Stimulated activated CD4-positive, alpha-beta T cell treated with anti-CD3 and anti-CD28 coated beads, Interleukin-1b, Interleukin-23, amount 100 ng/mL, for 4 hours (primary cell): ENCODE data around the gene ATP6AP1.

ENCODE experiments used
- DNase-seq, 2 donors: peaks; one replicate each; pipeline ENCODE4 v3.0.0-alpha.2; 2020; ENCODE audit warnings: low read depth in 2 of 2

The ATP6AP1 gene

DNA sequence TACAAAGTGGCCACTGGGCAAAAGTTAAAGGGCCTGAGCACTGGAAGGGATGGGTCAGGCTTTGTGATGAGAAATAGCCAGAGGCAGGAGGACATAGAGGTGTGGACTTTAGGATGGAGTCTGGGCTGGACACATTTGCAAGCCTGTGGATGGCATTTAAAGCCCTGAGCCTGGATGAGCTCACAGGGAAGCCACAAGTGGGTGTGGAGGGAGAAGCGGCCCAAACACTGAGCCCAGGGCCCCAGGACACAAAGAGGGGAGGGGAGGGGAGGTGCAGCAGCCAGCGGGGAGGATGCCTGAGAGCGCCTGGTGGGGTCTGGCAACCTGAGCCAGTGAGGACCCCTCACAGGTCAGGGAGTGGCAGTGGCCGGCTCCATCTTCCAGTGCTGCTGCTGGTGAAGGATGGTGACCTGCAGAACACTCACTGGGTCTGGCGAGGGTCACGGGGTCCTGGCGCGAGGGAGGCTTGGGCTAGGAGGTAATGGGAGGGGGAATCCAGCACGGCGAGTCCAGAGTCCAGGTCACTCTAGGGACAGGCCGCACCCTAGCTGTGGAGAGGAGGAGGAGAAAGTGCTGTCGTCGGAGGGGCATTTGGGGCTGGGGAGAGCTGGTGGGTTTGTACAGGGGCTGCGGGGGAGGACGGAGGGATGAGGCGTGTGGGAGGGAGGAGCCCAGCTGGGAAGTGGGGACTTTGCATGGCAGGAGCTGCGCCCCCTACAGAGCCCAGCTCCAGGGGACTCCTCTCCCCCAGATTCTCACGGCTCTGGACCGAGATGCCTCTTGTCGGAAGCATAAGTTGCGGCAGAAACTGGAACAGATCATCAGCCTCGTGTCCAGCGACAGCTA is 43.6 kb downstream of the ATP6AP1 start:
- no peak for DNase-seq

DNA sequence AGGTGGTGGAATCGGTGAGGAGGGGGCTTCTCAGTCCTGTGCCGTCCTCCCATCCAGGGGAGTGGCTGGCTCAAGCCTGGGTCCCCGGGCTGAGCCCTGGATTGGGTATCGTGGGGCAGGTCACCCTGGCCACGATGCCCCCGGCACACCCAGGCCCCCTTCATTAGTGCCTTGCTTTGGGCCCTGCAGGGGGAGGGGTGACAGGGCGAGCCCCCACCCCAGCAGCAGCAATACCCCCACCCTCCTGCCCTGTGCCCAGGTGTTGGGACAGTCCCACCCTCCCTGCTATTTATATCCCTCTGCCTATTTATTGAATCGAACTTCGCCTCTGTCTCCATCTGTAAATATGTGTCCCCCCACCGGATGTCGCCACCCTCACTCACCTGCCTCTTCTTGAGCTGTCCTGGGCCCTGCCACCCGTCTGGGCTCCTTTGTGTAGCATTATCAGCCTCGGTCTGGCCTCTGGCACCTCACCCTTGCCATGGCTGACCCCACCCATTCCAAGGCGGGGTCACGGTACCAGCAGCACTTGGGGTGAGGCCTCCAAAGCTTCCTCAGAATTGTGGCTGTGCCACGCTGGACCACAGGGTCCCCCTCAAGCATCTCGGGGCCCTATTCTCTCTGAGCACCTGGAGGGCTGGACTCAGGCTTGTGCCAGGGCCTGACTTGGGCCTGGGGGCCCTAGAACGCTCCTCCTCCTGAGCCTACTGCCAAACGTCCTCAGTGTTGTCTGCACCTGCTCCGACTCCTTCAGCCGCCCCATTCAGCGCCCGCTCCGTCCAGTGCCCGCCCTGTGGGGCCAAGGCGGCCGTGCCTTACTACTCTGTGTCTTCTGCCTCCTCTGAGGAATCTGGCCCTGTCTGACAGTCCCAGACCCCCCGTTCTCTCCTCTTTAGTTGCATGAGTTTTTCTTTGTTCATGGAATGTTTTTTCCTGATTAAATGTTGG is 44.5 kb downstream of the ATP6AP1 start:
- DNase-seq: no peak

DNA sequence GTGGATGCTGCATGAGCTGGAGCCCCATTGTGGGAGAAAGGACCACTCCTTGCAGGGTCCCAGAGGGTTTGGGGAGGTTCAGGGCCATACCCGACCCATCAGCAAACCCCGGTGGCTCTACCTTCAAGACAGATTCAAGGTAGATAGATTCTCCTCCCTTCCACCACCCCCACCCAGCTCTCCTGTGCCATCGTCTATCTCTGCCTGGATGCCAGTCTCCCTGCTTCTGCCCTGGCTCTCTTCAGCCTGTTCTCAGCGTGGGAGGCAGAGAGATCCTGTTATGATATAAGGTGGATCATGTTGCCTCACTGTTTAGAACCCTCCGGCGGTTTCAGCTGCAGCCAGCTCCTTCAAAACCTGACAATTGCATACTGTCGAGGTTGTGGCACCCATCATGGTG is 45.2 kb downstream of the ATP6AP1 start:
- no peak for DNase-seq

DNA sequence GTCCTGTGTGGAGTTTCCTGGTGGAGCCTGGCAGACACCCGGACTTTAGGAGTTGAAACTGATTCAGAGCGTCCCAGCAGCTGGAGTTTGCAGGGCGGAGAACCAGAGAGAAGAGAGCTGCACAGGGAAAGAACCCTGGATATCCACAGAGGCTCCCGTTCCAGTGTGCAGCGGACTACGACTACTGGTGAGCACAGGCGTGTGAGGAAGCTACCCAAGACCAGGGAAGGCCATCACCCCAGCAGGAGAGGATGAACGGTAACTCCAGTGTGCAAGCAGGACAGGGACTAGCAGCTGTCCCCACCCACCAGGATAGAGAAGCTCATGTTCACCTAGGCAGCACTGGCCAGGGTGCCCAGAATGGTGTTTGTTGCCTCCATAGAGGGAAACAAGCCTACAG is 48.3 kb downstream of the ATP6AP1 start:
- no peak for DNase-seq

DNA sequence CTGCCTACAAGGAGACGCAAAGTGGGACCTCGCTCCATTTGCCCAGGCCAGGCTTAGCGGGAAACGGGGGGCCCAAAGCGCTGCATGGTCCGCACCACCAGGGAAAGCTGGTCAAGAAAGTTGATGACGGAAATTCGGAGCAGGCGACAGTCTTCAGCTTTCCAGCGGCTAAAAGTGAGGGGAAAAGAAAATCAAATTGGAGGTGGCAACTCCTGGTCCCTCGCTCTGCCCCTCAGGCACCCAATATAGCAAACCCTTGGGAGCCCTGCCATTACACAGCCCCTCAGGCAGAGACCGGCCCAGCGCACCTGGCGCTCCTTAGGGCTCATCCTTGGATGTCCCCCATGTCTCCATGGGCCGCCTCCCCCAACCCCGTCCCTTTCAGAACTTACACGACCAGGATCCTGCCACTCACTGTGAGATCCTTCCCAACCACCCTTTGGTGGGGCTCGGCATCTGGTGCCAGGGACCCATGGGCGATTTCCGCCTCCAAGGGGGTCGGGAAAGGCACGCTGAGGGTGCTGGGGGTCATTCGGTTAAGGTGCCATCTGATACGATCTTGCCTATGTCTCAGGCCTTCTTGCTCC is 49.5 kb downstream of the ATP6AP1 start:
- no peak for DNase-seq

DNA sequence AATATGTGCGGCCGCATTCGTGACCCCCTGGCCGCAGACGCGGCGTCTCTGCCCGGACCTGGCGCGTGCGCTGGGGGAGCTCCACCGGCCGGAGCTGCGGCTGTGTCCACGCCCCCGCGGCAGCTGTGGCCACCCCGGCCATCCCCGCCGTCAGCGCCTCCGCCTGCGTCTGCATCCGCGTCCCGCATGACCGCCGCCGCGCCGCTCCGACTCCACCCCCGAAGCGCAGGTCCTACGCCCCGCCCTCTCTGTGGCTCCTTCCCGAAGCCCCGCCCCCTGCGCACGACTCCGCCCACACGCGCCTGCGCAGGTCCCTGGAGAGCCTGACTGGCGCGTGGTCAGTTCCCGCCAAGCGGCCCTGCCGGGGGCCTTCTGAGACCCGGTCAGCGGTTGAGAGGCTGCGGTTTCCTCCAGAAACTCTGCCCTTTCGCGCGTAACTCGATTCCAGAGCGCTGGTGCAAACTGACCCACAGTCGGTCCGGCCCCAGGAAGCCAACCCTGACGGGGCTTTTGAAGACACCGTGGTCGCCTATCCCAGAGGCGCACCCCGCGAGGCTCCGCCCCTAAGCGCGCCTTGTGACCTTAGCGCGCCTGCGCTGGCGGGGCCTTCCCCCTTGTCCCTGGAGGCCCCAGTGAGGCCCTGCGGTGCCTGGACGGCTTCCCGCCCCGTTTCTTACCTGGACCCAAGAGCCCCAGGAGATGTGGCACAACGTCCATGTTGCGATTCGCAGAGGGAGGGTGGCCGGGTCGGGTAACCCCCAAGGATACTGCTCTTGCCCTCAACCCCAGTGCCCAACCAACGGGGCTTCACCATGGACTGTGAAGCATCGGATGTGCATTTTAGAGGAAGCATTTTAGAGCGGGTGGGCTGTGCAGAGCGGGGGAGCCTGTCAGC is 50.5 kb downstream of the ATP6AP1 start, which contains the start of gene LAGE3:
TSS of gene LAGE3 (minus strand) at position 554 of the 895 bp plus-strand sequence. CDS start at position 188, 366 bp downstream.
- DNase-seq: peak; percentile 91

DNA sequence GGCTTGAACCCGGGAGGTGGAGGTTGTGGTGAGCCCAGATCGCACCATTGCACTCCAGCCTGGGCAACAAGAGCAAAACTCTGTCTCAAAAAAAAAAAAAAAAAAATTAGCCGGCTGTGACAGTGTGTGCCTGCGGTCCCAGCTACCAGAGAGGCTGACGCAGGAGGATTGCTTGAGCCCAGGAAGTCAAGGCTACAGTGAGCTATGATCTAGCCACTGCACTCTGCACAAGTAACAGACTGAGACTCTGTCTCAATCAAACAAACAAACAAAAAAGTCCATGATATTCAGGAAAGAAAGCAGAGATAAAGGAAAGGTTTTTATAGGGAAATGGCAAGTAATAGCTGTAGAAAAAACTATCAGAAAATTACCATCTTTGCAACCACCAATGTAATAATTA is 52.7 kb downstream of the ATP6AP1 start:
- DNase-seq: no peak

DNA sequence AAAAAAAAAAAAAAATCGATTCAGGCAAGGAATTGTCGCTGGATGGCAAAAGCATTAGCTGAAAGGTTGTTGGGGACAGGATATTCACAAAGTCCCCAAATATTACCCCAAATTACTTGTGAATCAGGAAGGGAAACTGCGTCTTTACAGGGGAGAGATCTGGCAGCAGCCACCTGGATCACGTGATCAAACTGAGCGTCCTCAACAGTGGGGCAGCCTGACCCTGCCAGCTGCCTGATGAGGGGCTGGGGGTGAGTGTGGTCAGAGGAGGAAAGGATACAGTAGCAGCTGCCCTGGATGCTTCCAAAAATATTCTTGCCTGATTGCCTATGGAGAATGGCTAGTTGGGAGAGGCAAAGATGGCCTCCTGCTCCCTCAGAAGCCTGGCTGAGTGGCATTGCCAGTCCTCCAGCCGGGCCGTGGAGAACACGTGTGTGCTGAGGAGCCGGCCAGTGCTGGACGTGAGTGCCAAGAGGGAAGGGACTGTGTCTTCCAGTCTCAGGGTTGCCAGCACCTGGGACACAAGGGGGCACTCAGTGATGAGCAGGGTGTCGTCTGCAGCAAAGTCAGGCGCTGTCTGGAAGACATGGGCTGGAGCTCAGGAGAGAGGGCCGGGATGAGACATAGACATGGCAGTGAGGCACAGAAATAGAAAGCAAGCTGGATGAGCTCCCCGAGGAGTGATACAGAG is 53.6 kb downstream of the ATP6AP1 start:
- DNase-seq: no peak

DNA sequence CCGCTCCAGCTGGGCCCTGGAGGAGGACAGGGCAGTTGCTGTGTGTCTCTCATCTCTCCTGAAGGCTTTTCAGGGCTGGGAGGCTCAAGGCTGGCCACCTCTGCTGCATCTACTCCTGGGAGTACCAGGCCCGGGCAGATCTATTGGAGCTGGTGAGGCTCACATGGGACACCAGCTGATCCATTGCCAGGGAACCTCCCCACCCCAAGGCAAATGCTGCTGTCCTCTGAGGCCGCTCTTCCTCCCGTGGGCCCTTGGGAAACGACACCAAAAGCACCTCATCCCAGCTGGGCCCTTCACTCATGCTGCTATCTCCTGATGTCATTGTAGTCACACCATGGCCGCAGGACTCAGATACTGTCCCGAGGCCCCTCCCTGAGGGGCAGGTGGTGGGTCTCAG is 54.3 kb downstream of the ATP6AP1 start:
- no peak for DNase-seq

DNA sequence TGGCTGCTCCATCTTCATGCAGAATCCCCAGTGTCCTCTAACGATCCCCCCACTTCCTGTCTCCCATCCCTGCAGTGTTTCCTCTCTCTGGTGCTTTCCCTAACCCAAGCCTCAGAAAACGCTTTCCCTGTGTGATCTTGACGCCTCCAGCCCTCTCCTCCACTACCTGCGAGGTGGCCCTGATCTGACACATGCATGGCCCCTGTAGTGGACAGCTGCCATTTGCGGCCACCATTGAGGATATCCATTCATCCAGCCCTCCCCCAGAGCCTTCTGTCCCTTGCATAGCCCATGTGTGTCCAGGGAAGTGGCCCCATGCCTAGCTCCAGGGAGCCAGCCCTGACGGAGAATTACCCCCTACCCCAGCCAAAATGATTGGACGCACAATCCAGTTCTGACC is 54.8 kb downstream of the ATP6AP1 start:
- no peak for DNase-seq

DNA sequence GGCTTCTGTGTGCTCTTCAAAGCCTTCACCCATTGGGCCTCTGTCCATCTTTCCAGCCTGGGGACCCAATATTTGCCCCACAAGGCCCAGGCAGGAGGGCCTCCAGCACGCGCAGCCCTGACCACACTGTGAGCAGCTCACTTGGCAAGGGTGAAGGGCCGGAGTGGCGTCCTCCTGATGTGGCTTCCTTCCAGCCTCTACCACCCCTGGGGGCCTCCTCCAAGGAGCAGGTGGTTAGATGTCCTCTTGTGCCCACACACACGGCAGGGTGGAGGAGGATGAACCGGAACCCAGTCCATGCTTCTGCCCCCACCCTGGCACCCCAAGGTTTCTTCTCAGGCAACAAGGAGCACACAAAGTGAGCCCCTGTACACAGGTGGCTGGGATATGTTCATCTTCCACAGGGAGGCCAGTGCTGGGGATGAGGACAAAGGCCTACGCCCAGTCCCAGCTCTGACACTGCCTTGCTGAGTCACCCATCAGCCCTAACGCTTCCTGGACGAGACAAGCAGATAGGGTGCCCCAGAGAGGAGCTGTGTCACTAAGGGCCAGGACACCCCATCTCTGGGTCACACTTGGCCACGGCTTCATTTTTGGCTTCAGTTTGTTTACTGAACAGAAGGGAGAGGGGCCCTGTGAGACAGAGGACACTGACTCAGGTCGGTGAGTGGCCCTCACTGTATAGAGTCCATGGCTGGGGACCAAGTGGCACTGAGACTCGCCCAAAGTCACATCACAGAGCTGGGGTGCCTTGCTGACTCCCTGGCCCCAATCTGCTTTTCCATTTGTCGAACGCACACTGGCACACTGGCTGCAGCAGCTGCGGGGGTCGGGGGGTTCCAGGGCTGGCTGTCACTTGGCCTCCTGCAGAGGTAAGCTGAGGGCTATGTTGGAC is 56.0 kb downstream of the ATP6AP1 start:
- no peak for DNase-seq

DNA sequence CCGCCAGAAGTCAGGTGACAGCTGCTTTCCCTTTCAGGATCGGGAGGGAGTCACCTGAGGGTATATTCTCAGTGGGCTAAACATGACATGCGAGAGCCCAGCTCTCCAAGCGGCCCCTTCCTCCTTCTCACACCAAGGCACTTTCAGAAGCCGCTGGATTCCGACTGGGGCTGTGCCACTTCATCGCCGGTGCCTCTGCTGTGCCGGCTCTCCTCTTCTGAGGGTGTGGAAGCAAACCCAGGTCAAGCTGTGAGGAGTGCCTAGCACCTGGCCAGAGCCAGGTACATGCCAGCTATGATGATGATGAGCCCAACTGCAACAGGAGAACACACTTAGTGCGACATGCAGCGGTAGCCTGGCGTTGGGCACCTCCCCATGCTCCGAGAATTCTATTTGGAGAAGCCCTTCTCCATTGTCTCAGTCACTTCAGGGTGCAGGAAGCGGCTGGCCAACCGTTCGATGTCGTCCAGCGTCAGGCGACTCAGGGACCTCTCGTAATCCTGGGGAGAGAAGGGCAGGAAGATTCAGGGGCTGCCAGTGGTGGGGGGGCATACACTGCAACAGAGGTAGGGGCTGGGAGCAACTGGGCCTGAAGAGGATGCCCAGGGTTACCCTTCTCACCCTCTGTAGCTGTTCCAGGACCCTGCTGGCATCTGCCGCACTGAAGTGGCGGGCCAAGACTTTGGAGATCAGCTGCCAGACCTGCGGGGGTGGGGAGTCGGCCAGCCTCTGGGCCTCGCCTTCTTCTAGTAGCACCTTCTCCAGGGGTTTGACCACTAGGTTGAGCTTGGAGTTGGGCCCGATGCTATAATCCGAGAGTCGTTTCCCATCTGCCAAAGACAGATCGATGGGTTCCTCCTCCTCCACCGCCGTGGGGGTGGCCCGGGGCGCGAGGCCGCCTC is 56.9 kb downstream of the ATP6AP1 start:
- no peak for DNase-seq

DNA sequence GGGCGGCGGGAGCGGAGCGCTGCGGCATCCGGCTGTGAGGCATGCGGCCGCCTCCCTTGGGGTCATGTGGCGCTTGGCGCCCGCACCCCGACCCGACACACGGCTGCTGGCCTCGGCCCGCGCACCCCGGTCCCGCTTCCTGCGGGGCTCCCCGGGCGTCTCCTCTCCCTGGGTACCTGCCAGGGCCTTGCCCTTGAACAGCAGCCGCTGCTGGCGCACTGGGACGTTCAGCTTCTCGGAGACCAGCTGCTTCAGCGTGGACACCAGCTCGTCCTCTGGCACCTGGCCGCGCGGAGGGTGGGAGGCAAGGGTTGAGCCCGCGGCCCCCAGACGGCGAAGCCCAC is 57.5 kb downstream of the ATP6AP1 start:
- DNase-seq: peak in 1 of 2 donors; percentile 22
